SU-DHL-6 (cell line): ENCODE data around the gene MED27.

Experiments
- H2AFZ ChIP-seq: fragments of 200-600 bp; sonication (generic); 2 replicates; pipeline ENCODE4 v1.6.1; 2014; ENCODE audit warnings: low read depth, mild to moderate bottlenecking, moderate library complexity, mixed read lengths, antibody characterized with exemption, low read length; ENCODE audit not compliant: severe bottlenecking
- H3F3A ChIP-seq: fragments of 200-600 bp; shearing (Covaris generic); 2 replicates; pipeline ENCODE4 v1.6.0; 2016; ENCODE audit warnings: antibody characterized with exemption, mild to moderate bottlenecking; ENCODE audit not compliant: insufficient read depth
- H3K27ac ChIP-seq: fragments of 200-600 bp; sonication (generic); 2 replicates; pipeline ENCODE4 v1.5.1; 2016; ENCODE audit warnings: low read depth, mild to moderate bottlenecking, low read length, moderate library complexity, mixed read lengths
- H3K27me3 ChIP-seq: fragments of 200-600 bp; sonication (generic), shearing (Covaris generic); 2 replicates; pipeline ENCODE4 v1.6.0; 2014; ENCODE audit warnings: mild to moderate bottlenecking, low read length
- H3K36me3 ChIP-seq: fragments of 200-600 bp; sonication (generic); 2 replicates; pipeline ENCODE4 v1.6.1; 2014; ENCODE audit warnings: mild to moderate bottlenecking, low read length, mixed read lengths
- H3K4me2 ChIP-seq: fragments of 300-600, 200-600 bp; shearing (Covaris generic), sonication (generic); 2 replicates; pipeline ENCODE4 v1.6.0; 2014; ENCODE audit warnings: low read length, low read depth, mild to moderate bottlenecking; ENCODE audit not compliant: poor library complexity, severe bottlenecking
- H3K4me3 ChIP-seq: fragments of 200-600 bp; sonication (generic); 2 replicates; pipeline ENCODE4 v1.5.1; 2014; ENCODE audit warnings: antibody characterized with exemption, low read length, mild to moderate bottlenecking, mixed read lengths; ENCODE audit not compliant: insufficient read depth, poor library complexity, severe bottlenecking
- H3K79me2 ChIP-seq: fragments of 200-600 bp; sonication (generic); 2 replicates; pipeline ENCODE4 v1.6.1; 2014; ENCODE audit warnings: mild to moderate bottlenecking, low read length, moderate library complexity; ENCODE audit not compliant: insufficient read depth
- H3K9ac ChIP-seq: fragments of 200-600 bp; sonication (generic); 2 replicates; pipeline ENCODE4 v1.7.0; 2014; ENCODE audit warnings: mild to moderate bottlenecking, low read length
- H3K9me2 ChIP-seq: fragments of 200-600 bp; sonication (generic); replicated peaks from 2 replicates; pipeline ENCODE4 v1.6.1; 2014; ENCODE audit warnings: low read length; ENCODE audit not compliant: insufficient read depth
- H3K9me3 ChIP-seq: fragments of 200-600 bp; sonication (generic); 2 replicates; pipeline ENCODE4 v1.6.1; 2014; ENCODE audit warnings: low read length, mixed read lengths; ENCODE audit not compliant: insufficient read depth
- H4K20me1 ChIP-seq: fragments of 200-600 bp; sonication (generic); 2 replicates; pipeline ENCODE4 v1.6.1; 2014; ENCODE audit warnings: low read depth, mild to moderate bottlenecking, antibody characterized with exemption, low read length, moderate library complexity, mixed read lengths
- EZH2phosphoT487 ChIP-seq: fragments of 200-600 bp; sonication (generic), shearing (Covaris generic); conservative IDR thresholded peaks from 2 replicates; pipeline ENCODE4 v1.6.1; 2018; ENCODE audit warnings: mild to moderate bottlenecking, antibody characterized with exemption, low read length, moderate library complexity, mixed read lengths
- TF ChIP-seq, protein P1 (sequence below): fragments of 200-600 bp; sonication (generic); IDR thresholded peaks from one replicate; pipeline ENCODE4 v1.5.1; 2017; ENCODE audit warnings: antibody characterized with exemption, mild to moderate bottlenecking, low read length, moderate library complexity; ENCODE audit not compliant: insufficient read depth, poor library complexity, severe bottlenecking

Gene MED27

GRCh38 chr9:131946180-131946579, 133.5 kb downstream of the MED27 start:
- Histone ChIP-seq H3K79me2 (no peaks in the 10 kb centered on the region), H3F3A (no peaks in the 10 kb centered on the region)

DNA sequence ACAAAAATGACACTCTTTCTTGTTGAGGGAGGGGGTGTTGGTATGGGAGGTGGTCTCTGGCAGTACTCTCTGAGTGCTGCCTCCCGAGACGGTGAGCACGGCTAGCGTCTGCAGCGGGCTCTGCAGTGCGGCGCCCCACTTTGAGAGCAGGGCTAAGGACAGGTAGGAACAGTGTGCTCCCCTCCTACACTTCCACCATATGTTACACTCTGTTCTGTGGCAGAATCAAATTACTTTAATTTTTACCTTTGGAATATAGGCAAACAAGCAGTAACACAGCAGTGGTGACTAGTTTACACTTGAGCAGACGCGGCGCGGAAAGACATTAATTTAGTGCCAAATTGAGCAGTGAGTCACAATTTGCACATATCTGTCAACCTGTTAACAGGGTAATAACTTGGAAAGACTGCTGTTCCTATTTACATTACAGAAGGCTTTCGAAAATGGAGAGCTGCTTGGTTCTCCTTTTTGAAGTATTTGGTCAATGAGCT, 136.3 kb downstream of the MED27 start:
- H3K9ac ChIP-seq = no peak overlapping the region
- H3K9me2 ChIP-seq = no peaks in the 10 kb centered on the region
- H3F3A ChIP-seq = no peaks in the 10 kb centered on the region
- no peaks in the 10 kb centered on the region for H3K27me3 ChIP-seq
- H3K9me3 ChIP-seq = no peaks in the 10 kb centered on the region
- H3K4me2 ChIP-seq = no peak overlapping the region
- H4K20me1 ChIP-seq = no peaks in the 10 kb centered on the region
- no peaks in the 10 kb centered on the region for H3K36me3 ChIP-seq
- no peak overlapping the region for H3K27ac ChIP-seq
- TF ChIP-seq EZH2phosphoT487 = no peak
- TF ChIP-seq, protein P1, sequence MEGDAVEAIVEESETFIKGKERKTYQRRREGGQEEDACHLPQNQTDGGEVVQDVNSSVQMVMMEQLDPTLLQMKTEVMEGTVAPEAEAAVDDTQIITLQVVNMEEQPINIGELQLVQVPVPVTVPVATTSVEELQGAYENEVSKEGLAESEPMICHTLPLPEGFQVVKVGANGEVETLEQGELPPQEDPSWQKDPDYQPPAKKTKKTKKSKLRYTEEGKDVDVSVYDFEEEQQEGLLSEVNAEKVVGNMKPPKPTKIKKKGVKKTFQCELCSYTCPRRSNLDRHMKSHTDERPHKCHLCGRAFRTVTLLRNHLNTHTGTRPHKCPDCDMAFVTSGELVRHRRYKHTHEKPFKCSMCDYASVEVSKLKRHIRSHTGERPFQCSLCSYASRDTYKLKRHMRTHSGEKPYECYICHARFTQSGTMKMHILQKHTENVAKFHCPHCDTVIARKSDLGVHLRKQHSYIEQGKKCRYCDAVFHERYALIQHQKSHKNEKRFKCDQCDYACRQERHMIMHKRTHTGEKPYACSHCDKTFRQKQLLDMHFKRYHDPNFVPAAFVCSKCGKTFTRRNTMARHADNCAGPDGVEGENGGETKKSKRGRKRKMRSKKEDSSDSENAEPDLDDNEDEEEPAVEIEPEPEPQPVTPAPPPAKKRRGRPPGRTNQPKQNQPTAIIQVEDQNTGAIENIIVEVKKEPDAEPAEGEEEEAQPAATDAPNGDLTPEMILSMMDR = no peak
- no peak overlapping the region for H3K4me3 ChIP-seq
- H3K79me2 ChIP-seq = no peaks in the 10 kb centered on the region
- no peak overlapping the region for H2AFZ ChIP-seq

More at GRCh38 chr9:131946180-131946579, 133.5 kb downstream of the MED27 start:
- TF ChIP-seq, protein P1 = no peak
- TF ChIP-seq EZH2phosphoT487 = no peak
- no peaks in the 10 kb centered on the region for H3K36me3 ChIP-seq
- no peaks in the 10 kb centered on the region for H4K20me1 ChIP-seq
- no peak overlapping the region for H3K4me3 ChIP-seq
- no peak overlapping the region for H3K27ac ChIP-seq
- H3K4me2 ChIP-seq = no peak overlapping the region
- H3K27me3 ChIP-seq = no peaks in the 10 kb centered on the region
- H3K9me3 ChIP-seq = no peaks in the 10 kb centered on the region
- no peak overlapping the region for H3K9ac ChIP-seq
- no peak overlapping the region for H2AFZ ChIP-seq
- H3K9me2 ChIP-seq = no peaks in the 10 kb centered on the region

DNA sequence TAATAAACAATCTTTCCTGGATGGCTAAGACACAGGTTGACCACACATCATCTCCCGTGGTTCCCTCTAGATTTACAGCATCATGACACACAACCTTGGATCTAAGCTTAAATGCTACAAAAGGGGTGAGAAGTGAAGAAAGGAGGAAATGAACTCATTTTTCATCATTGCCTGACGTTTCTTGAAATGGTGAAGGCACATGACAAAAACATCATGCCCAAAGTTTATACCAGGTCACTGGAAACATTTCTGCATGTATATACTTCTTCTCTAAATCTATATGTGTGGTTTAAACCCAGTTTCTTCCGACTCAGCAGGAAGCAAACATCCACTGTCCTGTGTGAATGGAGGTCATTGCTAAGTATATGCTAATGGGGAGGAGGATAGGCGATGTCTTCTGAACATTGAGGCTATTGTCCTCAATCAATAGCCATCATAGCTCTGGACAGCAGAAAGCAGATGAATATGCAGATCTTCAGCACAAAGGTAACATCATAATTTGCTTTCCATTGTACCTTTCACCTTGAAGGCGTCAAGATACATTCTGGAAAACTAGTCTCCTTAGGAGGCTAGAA, 137.4 kb downstream of the MED27 start:
- TF ChIP-seq, protein P1 = no peak
- no peak for TF ChIP-seq EZH2phosphoT487
- Histone ChIP-seq H3K9me2 (no peaks in the 10 kb centered on the region), H3K9ac (no peak overlapping the region)

More for the DNA sequence above, 137.4 kb downstream of the MED27 start:
- Histone ChIP-seq H3F3A (no peaks in the 10 kb centered on the region), H3K79me2 (no peaks in the 10 kb centered on the region), H4K20me1 (no peaks in the 10 kb centered on the region), H3K27ac (no peak overlapping the region), H3K9me3 (no peaks in the 10 kb centered on the region), H3K4me2 (no peak overlapping the region), H3K27me3 (no peaks in the 10 kb centered on the region), H3K4me3 (no peak overlapping the region), H3K36me3 (no peaks in the 10 kb centered on the region), H2AFZ (no peak overlapping the region)
